ENCODE data around the gene GPC2.
A peak's percentile ranks its signal among the peaks of the same experiment; 100 is the strongest.
"Not testable (repeated sequence)": the region's sequence is repeated elsewhere in the genome, so short reads cannot be mapped to it uniquely, and the experiment has no call there.

The GPC2 gene

DNA sequence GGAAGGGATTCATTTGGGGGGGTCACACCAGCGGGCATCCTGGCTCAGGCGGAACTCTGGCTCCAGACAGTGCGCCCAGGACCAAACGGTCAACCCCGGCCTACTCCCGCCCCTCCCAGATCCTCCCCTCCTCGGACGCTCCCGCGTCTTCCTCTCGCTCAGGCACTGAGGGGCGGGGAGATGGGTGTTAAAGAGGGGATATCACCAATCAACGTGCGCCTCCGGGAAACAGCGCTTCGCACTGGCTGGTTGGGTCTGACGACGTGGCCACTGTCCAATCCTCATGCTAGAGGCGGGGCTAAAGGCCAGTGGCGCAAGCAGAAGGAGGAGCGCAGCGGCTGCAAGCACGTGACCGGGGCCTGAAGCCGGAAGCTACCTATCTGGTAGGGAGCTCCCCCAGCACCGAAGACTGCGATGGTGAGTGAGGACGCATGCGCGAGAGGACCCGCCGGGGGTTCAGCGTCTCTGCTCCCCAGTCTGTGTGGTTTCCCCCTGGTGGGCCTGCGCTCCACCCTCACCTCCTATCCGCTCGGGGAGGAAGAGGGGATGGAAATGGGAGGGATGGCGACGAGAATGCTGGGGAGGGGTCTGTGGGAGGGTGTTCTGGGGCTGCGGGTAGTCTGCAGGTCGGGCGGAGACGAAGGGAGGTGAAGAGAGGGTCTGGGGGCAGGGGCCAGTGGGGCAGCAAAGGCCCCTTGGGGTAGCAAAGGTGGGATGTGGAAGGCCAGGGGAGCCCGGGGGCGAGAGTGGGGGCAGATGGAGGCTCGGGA, 28.4 kb downstream of the GPC2 start, which contains the start of gene LAMTOR4:
Gene LAMTOR4, plus strand, starts transcription at position 360 of the 770 bp plus-strand sequence. Its CDS starts 55 bp downstream, at position 415.
- peak; percentile 92 for DNase-seq (ENCODE audit: low read depth)

DNA sequence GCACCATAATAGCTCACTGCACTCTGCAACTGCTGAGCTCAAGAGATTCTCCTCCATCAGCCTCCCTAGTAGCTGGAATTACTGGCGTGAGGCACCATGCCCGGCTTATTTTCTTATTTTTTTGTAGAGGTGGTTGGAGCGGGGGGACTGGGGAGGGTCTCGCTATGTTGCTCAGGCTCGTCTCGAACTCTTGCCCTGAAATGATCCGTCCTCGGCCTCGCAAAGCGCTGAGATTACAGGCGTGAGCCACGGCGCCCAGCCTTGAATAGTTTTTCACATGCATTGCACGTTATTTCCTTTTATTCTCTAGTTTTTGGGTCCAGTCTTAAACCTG, 29.0 kb downstream of the GPC2 start:
- no peak for DNase-seq (ENCODE audit: low read depth)

DNA sequence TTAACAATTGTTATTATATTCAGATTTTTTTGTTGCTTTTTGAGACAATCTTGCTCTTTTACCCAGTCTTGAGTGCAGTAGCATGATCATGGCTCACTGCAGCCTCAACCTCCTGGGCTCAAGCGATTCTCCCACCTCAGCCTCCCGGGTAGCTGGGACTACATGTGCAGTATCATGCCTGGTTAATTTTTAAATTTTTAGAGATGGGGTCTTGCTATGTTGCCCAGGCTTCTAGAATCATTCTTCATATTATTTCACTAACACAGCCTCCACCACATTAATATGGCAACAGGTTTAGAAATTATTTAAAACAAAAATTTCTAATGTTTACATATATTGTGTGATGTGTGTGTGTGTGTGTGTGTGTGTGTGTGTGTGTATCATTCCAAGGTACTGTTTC, 29.9 kb downstream of the GPC2 start:
- DNase-seq (ENCODE audit: low read depth), result no peak

DNA sequence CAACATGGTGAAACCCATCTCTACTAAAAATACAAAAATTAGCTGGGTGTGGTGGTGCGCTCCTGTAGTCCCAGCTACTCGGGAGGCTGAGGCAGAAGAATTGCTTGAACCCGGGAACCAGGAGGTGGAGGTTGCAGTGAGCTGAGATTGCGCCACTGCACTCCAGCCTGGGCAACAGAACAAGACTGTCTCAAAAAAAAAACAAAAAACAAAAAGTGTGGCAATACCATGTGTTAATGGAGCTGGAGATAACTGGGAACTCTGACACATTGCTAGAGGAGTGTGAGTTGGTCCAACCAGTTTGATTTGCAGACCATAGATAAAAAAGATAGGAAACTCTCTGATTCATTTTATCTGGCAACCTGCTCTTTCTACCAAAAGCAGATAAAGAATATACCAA, 30.8 kb downstream of the GPC2 start:
- DNase-seq (ENCODE audit: low read depth), result not testable (repeated sequence)

DNA sequence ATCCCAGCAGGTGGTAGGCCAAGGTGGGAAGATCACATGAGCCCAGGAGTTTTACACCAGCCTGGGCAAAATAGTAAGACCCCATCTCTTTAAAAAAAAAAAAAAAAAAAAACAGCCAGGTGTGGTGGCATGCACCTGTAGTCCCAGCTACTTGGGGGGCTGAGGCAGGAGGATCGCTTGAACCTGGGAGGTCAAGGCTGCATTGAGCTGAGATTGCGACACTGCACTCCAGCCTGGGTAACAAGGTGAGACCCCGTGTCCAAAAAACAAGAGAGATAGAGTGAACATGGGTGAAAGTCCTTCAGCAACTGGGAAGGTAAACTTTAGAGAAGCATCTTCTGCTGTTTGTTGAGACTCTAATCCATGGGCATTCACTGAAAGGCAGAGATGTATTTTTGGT, 34.7 kb downstream of the GPC2 start:
- no peak for DNase-seq (ENCODE audit: low read depth)

DNA sequence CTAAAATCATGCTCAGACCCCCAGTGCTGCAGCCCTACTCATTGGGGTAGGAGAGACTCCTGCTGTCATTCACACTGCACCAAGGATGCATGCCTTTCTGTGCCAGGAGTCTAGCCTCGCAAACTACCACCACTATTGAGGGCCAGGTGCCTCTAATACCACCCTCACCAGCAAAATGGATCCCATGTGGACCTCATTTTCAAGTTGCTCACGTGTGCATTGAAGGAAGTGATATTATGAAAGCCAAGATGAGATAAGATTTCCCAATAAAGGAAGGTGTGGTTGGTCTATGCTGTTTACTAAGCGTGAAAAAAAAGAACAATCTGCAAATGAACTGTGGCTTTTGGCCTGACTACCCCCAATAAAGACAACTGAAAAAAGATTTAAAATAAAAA, 35.6 kb downstream of the GPC2 start:
- DNase-seq (ENCODE audit: low read depth), result no peak

DNA sequence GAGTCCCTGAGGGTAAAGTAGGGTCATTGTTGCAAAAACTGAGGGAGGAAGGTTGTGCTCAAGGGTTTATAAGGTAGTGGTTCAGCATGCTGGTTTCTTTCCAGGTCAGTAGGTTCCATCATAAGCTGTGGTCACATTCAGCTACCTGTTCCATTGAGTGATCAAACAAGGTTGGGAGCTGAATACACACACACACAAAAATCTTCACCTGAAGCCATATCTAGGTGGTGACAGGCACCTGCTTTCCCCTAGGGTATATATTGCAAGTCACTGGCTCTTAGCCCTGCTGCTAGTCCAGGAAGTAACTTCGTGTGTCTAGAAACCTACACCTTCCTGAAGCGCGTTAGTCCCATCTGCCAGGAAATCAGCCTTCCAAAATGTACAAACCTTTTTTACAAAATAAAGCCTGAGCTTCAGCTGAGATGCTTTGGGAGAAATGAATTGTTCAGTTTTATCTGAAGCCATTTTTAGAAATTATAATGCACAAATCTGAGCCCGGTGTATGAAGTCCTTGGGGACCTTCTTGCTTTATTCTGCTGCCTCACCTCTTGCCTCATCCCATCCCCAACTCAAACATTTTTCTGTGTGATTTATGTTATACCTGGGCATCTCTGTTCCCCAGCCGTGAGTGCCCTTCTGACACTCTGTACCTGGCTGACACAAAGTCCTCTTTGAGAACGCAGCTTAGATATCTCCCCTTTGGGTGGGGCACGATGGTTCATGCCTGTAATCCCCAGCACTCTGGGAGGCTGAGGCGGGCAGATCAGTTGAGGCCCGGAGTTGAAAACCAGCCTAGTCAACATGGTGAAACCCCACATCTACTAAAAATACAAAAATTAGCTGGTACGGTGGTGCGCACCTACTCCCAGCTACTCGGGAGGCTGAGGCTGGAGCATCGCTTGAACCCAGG, 39.1 kb downstream of the GPC2 start:
- no peak for DNase-seq (ENCODE audit: low read depth)

DNA sequence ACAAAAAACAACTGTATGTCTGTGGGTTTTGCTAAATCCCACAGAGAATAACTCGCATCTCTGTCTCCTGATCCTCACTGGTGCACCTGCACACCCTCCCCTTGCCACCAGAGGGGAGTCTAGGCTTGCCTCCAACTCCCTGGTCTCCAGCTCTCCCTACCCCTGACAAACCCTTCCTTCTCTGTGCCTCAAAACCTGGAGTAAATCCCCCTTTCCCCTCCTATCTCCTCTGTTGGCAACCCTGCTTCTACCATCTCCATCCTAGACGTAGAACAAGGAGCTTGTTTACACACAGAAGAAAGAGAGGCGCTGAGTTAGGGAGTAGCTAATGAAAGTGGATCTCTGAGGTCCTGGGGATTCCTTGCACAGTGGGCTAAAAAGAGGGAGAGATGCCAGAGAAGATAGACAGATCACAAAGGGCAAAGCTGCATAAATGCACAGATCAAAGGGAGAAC, 44.5 kb downstream of the GPC2 start:
- peak; percentile 52 for DNase-seq (ENCODE audit: low read depth)

DNA sequence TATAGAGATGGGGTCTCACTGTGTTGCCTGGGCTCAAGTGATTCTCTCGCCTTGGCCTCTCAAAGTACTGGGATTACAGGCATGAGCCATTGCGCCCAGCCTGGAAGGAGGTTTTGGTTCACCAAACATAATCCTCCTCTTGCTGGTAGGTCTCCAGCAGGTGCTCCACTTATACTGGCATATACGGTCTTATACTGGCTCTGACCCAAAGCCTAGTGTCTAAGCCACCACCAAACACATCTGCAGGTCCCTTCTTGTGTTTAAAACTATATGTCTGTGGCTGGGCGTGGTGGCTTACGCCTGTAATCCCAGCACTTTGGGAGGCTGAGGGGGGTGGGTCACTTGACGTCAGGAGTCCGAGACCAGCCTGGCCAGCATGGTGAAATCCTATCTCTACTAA, 45.1 kb downstream of the GPC2 start:
- DNase-seq (ENCODE audit: low read depth), result no peak

DNA sequence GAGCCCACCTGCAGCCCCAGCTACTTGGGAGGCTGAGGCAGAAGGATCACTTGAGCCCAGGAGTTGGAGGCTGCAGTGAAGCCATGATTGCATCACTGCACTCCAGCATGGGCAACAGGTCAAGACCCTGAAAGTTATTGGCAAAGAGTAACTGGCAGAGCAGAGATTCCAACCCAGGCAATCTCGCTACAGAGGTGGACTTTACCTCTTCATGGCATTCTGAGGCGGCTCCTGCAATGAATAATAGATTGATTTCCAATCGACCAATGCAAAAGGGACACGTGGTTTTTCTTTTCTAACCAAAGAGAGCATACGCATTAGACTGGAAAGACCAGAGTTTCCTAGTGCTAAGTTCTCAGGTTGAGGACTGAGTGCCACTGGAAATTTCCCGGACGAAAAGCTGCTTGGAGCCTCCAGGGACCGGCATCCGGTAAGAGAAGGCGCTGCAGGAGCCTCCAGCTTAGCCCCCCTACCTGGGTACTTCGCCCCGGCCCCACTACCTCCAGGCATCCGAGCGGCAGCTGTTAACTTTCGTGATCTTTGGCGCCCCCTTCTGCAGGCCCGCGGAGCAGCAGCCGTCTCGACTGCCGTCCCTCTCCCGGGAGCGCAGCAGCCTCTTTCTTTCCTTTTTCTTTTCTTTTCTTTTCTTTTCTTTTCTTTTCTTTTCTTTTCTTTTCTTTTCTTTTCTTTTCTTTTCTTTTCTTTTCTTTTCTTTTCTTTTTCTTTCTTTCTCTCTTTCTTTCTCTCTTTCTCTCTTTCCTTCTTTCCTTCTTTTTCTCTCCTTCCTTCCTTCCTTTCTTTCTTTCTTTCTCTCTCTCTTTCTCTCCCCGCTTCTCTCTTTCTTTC, 46.4 kb downstream of the GPC2 start:
- DNase-seq (ENCODE audit: low read depth), result peak; percentile 80

DNA sequence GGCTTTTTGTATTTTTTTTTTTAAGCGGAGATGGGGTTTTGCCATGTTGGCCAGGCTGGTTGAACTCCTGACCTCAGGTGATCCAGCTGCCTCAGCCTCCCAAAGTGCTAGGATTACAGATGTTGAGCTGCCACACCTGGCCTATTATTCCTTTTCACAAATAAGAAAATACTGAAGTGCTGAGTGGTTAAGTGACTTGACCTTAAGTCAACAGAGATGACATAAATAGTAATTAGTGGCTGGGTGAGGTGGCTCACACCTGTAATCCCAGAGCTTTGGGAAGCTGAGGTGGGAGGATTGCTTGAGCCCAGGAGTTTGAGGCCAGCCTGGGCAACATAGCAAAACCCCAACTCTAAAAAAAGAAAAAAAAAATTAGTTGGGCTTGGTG, 47.0 kb downstream of the GPC2 start:
- DNase-seq (ENCODE audit: low read depth), result not testable (repeated sequence)

DNA sequence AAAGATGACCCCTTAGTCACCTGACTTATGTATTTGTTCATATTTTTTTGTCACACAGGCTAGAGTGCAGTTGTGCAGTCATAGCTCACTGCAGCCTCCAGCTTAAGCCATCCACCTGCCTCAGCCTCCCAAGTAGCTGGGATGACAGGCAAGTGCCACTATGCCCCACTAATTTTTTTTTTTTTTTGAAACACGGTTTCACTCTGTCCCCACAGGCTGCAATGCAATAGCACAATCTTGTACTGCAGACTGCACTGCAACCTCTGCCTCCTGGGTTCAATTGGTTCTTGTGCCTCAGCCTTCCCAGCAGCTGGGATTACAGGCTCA, 48.6 kb downstream of the GPC2 start:
- DNase-seq (ENCODE audit: low read depth), result no peak

DNA sequence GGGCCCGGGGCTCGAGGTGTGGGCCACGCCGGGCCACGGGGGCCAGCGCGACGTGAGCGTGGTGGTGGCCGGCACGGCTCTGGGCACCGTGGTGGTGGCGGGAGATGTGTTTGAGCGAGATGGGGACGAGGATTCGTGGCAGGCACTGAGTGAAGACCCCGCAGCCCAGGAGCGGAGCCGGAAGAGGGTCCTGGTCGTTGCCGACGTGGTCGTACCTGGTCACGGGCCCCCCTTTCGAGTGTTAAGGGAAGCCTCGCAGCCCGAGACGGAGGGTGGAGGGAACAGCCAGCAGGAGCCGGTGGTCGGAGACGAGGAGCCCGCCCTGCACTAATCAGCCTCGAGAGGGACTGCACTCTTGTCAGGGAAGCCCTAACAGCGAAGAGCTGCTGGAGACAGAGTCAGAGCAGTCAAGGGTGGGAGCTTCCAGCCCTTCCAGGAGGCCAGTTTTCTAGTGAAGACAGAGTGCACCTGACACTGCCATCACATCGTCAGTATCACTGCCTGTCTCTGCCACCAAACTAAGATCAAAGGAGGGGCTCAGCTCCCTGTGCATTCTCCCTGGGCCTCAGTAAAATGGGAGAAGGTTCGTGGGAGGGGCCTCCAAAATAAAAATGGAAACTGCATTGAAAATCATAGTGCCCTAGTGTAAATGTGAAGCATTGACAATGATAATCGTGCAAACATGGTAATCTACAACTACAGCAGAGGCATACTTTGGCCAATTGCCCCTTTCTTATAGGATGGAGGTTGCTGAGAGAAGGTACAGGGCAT, 49.1 kb downstream of the GPC2 start:
- no peak for DNase-seq (ENCODE audit: low read depth)

DNA sequence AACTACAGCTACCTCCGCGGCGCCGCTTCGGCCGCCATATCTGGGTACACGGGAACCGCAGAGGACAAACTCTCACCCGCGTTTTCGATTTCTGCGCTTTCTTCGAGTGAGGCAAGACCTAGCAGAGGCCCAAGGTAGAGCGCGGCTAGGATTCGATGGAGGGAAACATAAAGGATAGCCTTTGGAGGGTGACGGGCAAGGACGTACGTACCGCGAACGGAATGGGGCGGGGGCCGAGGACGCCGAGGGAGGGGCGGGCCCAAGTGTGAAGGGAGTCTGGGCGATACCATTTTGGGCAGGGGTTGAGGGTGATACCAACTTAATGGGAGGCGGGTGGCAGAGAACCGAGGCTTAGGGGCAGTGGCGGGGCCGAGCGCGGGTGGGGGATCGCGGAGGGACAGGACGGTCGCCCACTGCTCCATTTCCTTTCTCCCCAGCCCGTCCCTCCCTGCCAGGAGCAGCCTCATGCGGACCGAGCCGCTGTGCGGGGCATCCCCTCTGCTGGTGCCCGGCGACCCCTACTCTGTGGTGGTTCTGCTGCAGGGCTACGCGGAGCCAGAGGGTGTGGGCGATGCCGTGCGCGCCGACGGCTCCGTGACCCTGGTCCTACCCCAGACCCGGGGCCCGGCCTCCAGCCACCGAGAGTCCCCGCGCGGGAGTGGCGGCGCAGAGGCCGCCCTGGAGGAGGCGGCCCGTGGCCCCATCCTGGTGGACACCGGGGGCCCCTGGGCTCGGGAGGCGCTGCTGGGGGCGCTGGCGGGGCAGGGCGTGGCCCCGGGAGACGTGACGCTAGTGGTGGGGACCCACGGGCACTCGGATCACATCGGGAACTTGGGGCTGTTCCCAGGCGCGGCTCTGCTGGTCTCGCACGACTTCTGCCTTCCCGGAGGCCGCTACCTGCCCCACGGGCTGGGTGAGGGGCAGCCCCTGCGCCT, 50.0 kb downstream of the GPC2 start, which contains the start of gene MBLAC1:
Gene MBLAC1, plus strand, starts transcription at position 37 of the 935 bp plus-strand sequence. Its CDS starts 429 bp downstream, at position 466.
- DNase-seq (ENCODE audit: low read depth), result peak; percentile 90

DNA sequence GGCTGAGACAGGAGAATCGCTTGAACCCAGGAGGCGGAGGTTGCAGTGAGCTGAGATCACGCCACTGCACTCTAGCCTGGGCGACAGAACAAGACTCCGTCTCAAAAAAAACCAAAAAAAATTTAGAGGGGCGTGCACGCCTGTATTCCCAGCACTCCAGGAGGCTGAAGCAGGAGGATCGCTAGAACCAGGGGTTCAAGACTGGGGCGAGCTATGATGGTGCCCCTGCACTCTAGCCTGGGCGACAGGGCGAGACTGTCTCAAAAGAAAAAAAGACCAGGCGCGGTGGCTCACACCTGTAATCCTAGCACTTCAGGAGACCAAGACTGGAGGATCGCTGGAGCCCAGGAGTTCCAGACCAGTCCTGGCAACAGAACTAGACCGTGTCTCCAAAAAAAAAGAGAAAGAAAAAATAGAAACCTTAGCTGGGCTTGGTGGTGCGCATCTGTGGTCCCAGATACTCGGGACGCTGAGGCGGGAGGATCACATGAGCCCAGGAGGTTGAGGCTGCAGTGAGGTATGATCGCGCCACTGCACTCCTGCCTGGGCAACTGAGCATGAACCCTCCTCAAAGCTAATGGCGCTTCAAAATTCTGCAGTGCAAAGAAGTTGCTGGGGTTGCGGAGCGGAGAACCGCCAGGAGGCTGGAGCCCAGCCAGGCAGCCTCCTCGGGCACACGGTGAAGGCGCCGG, 50.8 kb downstream of the GPC2 start:
- DNase-seq (ENCODE audit: low read depth), result no peak

DNA sequence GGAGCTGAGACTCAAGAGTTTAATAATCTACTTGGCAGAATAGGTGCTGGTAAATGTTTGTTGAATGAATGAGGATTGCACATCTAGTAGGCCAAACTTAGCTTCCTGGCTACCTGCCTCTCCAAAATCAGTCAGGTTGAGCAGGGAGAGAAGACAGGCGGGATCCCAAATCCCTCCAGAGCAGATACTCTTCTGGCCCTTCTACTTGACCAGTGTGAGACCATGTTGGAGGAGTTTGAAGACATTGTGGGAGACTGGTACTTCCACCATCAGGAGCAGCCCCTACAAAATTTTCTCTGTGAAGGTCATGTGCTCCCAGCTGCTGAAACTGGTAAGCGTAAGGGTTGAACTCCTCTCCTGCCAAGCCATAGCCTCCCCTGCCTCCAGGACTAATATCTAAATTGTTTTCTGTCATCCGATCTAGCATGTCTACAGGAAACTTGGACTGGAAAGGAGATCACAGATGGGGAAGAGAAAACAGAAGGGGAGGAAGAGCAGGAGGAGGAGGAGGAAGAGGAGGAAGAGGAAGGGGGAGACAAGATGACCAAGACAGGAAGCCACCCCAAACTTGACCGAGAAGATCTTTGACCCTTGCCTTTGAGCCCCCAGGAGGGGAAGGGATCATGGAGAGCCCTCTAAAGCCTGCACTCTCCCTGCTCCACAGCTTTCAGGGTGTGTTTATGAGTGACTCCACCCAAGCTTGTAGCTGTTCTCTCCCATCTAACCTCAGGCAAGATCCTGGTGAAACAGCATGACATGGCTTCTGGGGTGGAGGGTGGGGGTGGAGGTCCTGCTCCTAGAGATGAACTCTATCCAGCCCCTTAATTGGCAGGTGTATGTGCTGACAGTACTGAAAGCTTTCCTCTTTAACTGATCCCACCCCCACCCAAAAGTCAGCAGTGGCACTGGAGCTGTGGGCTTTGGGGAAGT, 52.6 kb downstream of the GPC2 start:
- no peak for DNase-seq (ENCODE audit: low read depth)

DNA sequence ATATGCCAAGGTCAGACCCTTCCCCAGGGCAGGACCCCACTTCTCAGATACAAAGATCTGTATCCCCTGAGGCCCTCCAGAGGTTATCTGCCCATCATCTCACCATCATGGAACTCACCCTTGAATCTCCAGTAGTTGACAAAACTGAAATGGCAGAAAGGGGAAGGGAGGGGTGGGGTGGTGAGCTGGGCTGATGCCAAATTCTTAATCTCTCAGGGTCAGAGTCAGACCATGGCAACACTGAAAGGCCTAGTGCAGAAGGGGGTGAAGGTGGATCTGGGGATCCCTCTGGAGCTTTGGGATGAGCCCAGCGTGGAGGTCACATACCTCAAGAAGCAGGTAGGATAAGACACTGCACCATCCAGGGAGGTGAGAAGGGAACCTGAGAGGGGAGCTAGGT, 54.6 kb downstream of the GPC2 start:
- DNase-seq (ENCODE audit: low read depth), result no peak

DNA sequence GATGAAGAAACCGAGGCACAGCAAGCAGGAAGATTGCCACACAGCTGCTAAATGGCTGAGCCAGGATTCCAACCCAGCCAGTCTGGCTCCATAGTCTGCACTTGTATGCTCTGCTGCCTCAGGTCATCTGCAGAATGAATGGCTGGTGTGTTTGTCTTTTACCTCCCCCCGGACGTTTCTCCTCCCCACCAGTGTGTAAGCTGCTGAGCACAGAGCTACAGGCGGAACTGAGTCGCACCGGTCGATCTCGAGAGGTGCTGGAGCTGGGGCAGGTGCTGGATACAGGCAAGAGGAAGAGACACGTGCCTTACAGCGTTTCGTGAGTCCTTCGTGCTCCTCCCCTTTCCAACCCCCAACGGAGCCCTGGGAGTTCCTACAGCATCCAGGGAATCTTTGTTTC, 55.1 kb downstream of the GPC2 start:
- DNase-seq (ENCODE audit: low read depth), result no peak

DNA sequence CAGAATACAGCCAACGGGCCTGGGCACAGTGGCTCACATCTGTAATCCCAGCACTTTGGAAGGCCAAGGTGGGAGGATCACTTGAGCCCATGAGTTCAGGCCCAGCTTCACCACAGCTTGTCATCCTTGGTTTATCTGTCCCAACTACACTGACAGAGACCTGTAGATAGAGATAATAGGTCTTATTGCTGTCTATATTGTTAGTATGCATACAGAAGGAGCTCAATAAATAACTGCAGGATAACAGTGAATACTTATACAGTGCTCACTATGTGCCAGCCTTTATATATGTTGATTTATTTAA, 56.5 kb downstream of the GPC2 start:
- DNase-seq (ENCODE audit: low read depth), result no peak

Data from activated T-cell treated with anti-CD3 and anti-CD28 coated beads for 1 hour (primary cell).